ENCODE results near the gene NOX5.
A peak's percentile ranks its signal among the peaks of the same experiment; 100 is the strongest.
"Not testable (repeated sequence)": the region's sequence is repeated elsewhere in the genome, so short reads cannot be mapped to it uniquely, and the experiment has no call there.

The NOX5 gene

DNA sequence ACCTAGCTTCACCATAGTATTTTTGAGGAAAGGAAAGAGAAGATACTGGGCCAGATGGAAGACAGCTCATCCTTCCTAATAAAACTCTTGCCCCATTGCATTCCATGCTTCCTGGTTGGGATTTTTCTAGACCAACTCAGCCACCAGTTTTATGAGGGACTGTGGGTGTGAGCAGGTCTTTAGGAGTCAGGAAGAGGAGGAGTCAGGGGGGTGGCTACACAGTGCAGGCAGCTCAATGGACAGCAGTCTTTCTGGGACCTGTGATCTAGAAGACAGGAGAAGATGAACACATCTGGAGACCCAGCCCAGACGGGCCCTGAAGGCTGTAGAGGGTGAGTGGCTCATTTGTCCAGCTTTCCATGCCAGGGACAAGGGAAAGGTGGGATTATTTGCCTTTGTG is at the start of gene NOX5:
Gene NOX5, plus strand, starts transcription at position 242 of the 400 bp plus-strand sequence. Its CDS starts 41 bp downstream, at position 283.
- peak; percentile 97 for DNase-seq (ENCODE audit: low read depth)

DNA sequence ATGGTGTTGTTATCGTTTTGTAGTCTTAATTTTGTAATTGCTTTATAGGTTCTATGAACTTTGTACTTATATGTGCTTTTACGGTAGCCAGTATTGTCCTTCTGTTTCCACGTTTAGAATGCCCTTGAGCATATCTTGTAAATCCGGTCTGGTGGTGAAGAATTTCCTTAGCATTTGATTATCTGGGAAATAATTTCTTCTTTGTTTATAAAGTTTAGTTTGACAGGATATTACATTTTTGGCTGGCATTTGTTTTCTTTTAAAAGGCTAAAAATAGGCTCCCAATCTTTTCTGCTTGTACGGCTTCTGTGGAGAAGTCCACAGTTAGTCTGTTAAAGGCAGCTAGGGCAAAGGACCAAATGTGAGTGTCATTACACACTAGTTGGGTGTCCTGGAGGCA is 47.5 kb upstream of the NOX5 start:
- DNase-seq (ENCODE audit: low read depth), result peak; percentile 28

GRCh38 chr15:68967948-68968347 is 46.5 kb upstream of the NOX5 start:
- DNase-seq (ENCODE audit: low read depth), result no peak

- no peak for DNase-seq (ENCODE audit: low read depth)
These were observed 45.2 kb upstream of the NOX5 start for GRCh38 chr15:68969298-68969697.

DNA sequence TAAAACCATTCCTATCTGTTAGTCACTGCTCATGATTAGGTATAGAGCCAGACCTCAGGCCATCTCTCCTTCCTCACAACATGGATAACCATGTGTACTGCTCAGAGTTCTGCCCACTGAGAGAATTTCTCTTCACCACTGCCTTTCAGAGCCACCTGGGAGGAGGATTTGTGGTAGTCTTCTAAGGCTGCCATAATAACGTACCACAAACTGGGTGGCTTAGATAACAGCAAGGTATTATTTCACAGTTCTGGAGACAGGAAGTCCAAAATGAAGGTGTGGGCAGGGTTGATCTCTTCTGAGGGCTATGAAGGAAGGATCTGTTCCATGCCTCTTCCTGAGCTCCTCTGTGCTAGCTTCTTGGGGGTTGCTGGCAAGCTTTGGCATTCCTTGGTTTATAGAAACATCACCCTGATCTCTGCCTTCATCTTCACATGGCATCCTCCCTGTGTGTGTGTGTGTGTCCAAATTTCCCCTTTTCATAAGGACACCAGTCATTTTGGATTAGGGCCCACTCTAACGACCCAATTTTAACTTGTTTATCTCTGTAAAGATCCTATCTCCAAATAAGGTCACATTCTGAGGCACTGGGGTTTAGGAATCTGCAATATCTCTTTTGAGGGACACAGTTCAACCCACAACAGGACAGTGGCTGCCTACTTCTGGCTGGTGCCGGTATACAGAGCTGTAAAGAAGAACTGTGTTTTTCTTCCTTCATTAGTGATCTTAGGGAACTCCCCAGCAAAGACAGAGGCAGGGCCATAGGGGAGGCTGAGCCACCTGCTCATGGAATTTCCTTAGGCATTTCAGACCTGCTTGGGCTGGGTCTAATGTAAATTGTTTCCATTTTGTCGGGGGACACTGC is 42.1 kb upstream of the NOX5 start:
- peak; percentile 30 for DNase-seq (ENCODE audit: low read depth)

GRCh38 chr15:68975651-68976160 is 38.8 kb upstream of the NOX5 start:
- not testable (repeated sequence) for DNase-seq (ENCODE audit: low read depth)

GRCh38 chr15:68977426-68977825 is 37.1 kb upstream of the NOX5 start:
- DNase-seq (ENCODE audit: low read depth), result not testable (repeated sequence)

DNA sequence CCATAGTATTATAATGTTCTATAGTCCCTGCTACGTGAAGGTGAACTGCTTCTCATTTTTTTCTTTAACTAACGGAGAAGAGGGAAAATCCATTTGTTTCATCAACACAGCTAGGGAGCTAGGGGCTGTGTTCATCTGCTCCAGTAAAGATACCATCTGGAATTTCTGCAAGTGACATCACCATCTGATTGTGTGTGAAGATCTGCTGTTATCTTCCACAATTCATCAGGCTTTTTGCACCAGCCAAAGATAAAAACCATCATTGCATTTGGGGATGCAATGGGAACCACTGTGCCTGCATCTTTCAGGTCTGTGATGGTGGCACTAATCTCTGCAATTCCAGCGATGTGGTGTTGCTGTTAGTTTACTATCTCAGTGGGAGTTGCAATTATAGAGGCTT is 35.5 kb upstream of the NOX5 start:
- no peak for DNase-seq (ENCODE audit: low read depth)

- DNase-seq (ENCODE audit: low read depth), result no peak
These were observed 34.7 kb upstream of the NOX5 start for GRCh38 chr15:68979816-68980215.

DNA sequence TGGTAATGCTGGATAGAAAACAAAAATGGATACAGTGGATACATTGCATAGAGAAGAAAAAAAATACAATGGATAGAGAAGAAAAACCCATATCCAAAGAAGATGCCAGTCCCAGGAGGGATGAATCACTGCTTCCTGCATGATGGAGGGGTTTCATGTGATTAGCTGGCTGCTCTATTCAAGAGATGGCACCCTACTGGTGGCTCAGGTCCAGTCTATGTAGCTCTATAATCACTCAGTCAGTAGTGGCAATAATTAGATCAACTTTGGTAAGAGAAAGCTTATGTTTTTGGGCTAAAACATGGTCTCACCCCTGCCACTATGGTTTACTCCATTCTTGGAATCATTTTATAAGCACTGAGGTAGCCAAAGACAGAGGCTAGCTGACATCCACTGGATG is 33.7 kb upstream of the NOX5 start:
- no peak for DNase-seq (ENCODE audit: low read depth)

GRCh38 chr15:68981941-68982340 is 32.6 kb upstream of the NOX5 start:
- no peak for DNase-seq (ENCODE audit: low read depth)

DNA sequence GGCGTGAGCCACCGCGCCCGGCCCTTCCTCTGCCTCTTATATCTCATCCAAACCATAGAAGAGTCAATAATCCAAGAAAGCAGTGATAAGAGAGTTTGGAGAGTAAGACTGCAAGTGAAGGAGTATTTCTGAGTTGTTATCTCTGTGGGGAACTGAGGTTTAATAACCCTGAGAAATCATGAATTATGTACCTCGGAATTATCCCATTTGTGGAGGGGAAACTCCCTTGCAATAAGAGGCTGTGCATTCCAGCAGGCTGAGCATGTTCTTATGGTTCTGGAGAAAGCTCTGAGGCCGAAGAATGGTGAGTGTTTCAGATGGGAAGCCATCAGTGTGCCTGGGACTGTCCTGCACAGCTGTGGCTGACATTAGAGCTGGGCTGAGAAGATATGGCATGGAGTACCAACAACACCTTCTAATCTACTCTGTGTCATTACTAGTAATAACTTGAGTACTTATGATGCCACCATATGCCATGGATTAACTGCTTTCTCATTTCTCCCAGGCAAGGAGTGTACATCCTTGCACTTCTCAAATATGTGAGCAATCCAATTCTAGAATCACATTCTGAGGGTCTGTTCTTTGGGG is 31.4 kb upstream of the NOX5 start:
- DNase-seq (ENCODE audit: low read depth), result no peak

DNA sequence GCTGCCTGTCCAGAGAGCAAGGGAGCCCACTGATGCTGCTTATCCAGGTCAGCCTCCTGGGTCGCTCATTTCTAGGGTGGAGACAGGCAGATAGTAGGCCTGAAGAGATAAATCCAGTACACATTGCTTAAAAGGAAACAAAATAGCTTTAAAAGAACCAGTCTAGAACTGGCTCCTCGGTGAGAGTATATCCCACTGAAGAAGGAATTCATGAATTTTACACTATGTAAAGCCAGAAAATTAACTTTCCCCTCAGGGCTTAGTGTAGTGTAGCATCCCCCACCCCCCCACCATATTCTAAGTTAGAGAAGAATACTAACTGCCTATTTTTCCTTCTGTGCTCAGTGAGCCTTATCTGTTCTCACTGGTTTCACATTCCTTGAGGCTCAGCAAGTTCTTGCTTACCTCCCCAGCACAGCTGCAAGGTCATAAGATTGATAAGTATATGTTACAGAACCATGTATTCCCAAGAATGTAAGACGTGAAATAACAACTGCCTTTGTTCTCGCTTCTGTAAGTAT is 30.5 kb upstream of the NOX5 start:
- DNase-seq (ENCODE audit: low read depth), result no peak

DNA sequence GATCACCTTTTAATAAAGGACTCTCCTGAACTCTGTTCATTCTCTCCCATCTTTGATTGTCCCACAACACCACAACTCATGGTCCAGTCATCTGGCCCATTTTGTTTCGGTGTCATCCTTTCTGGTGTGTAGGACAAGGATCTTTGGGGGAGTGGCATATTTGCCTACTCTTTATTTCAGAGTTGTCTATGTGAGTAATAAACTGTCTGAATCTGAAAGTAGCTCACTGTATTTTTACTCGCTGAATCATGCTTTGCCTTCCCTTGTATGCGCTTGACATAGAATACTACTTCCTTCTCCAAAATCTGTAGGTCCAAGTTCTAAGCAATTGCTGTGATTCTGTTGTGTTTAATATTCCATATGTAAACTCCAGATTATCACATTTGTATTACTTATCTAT is 29.9 kb upstream of the NOX5 start:
- no peak for DNase-seq (ENCODE audit: low read depth)

GRCh38 chr15:68985361-68985891 is 29.1 kb upstream of the NOX5 start:
- DNase-seq (ENCODE audit: low read depth), result no peak

DNA sequence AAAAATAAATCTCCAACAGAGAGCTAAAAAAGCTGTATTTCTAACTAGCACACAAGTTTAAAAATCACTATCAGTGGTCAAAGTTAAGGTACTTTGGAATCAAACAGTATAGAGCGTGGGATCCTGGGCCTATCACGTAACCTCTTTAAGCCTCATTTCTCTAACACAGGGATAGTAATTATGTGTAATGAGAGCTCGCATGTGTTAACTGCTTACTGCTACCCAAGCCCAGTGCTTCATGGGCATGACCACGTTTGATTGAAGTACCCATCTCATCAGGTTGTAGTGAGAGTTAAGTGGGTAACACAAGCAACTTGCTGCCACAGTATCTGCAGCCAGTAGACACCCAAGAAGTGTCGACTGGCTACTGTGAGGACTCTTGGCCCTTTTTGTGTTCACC is 28.2 kb upstream of the NOX5 start:
- no peak for DNase-seq (ENCODE audit: low read depth)

- no peak for DNase-seq (ENCODE audit: low read depth)
These were observed 27.4 kb upstream of the NOX5 start for GRCh38 chr15:68987120-68987519.

DNA sequence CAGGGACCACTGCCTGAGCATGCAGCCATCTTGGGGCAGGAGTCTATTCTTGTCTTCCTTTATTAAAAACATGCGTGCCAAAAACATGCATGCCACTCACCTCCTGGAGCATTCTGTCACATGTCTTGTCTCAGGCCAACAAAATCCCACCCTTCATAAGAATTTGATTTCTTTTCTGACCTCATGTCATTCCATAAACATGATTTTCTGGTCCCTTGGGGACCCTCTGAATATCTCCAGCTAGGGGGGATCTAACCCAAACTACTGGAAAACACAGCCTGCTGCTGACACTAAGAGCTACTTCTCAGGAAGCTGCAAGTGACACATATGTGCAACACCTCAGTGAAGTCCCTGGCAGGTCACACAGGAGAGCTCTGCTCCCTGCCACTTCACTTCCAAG is 26.8 kb upstream of the NOX5 start:
- DNase-seq (ENCODE audit: low read depth), result no peak

DNA sequence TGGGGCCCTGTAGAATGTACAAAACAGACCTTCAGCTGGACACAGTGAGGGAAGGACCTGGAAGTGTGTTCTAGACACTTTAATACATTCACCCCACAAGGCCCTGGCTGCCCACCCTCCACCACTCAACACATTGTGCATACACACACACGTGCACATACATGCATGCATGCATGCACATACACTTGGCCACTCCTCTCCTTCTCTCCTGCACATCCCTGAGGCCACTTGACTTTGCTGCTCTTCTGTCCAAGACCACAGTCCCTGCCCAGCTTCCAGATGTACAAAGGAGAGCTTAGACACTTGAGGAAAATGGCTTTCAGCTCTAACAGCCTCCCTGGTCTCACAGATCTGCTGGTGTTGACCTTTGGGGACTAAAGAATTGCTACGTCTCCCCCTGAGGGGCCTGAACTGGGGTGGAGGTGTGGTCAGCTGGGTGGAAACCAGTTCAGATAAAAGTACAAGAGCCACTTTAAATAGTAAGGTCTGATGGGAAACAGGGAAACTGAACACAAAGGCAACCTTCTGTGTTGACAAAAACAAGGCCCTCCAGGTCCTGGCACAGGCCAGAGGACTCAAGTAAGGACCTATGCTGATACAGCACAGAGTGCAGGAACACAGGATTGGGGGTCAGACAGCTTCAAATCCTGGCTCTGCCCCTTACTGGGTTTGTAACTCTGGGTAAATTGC is 24.8 kb upstream of the NOX5 start:
- DNase-seq (ENCODE audit: low read depth), result no peak

DNA sequence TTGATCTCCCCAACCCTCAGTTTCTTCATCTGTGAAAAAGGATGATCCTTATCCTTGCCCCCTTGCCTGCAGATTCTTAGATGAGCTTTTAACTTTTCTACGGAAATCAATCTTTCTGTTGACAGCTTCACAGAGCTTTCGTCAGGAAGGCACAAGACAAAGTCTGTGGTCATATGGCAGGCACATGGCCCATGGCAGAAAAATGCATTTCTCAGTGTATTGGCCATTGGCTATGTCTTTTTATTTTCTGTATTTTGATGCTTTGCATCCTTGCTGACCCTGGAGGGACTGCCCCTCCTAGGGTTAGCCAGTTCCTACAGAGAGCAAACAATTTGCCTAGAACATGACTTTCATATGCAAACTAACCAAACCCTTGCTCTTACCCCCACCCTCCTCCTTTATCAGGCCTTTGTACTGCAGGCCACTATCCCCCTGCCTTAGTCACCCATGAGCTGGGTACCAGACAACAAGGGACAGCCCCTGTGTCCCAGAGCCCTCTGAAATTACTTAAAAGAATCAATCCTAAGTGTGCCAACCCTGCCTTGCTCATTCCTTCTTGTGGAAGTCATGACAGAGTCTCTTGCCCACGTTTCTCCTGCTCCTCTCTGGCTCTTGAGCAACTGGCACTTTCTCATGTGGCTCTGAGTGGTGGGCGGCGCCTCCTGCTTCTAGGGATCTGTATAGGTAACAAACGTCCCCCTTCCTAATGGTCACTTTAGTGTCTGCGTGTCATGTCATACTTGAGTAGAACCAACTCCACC is 24.1 kb upstream of the NOX5 start:
- no peak for DNase-seq (ENCODE audit: low read depth)

- no peak for DNase-seq (ENCODE audit: low read depth)
These were observed 23.4 kb upstream of the NOX5 start for GRCh38 chr15:68990992-68991500.

Measured in EH (cell line).